ENCODE data around the gene ACP1.

The ACP1 gene

DNA sequence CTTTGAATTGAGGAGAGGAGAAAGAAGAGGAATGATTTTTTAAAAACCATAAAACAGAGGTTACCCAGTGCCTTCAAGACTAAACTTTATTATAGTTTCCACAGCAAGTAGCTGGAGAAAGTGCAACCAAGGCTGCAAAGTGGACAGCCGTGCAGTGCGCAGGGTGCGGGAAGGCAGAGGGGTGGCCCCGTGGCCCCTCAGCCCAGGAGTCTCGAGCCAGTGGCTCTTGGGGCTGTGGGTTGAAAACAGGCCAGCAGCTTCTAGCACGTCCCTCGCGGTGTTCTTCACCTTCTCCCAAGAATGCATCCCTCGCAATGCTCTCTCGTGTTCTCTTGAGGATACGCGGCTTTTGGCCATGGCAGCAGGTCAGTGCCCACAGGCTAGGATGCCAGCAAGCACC lies 51.6 kb downstream of the ACP1 start:
- TF ChIP-seq, protein P1, sequence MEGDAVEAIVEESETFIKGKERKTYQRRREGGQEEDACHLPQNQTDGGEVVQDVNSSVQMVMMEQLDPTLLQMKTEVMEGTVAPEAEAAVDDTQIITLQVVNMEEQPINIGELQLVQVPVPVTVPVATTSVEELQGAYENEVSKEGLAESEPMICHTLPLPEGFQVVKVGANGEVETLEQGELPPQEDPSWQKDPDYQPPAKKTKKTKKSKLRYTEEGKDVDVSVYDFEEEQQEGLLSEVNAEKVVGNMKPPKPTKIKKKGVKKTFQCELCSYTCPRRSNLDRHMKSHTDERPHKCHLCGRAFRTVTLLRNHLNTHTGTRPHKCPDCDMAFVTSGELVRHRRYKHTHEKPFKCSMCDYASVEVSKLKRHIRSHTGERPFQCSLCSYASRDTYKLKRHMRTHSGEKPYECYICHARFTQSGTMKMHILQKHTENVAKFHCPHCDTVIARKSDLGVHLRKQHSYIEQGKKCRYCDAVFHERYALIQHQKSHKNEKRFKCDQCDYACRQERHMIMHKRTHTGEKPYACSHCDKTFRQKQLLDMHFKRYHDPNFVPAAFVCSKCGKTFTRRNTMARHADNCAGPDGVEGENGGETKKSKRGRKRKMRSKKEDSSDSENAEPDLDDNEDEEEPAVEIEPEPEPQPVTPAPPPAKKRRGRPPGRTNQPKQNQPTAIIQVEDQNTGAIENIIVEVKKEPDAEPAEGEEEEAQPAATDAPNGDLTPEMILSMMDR (IDR thresholded peaks at IDR 0.05; ENCODE audit: control insufficient read depth, extremely low read depth, insufficient read depth): no peak
- no peak overlapping the region for H3K4me3 ChIP-seq (ENCODE audit: low read depth, low read length)
- no peak for DNase-seq (ENCODE audit: low read depth)

DNA sequence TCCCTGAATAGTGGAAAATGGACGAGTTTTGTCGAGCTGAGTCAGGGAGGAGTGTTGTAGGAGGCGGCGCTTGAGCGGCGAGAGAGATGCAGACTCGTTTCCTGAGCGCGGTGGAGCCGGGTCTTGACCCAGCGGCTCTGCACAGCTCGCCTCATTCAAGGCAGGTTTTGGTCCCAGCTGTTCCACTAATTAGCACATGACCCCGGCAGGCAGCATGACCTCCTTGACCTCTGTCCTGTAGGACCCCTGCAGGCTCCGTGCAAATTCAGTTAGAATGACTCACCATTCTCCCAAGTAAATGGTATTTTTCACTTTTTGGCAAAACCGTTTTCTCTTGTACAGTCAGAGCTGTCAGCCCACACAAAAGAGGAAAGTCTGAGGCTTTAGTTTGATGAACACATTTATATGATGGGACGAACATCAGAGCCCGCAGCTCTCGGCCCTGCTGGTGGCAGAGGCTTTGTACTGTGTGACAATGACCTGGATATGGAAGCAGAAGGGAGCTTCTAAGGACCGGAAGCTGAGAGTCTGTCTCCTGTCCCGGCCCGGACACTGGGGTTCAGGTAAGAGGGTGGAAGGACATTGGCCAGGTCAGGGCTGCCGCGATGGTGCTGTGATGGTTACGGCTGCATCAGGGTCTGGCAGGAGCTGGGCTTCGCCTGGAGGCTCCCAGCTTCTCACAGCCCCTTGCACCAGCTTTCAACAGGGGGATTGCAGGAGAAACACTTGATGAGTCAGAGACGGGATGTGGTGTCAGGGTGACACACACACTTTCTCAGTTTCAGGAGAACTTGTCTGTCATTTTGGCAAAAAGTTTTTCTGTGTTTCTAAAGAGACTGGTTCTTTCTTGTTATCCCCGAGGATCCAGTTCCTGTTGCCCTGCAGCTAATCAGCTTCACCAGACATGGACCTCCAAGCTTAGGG lies 53.0 kb downstream of the ACP1 start:
- no peak overlapping the region for H3K4me3 ChIP-seq (ENCODE audit: low read depth, low read length)
- TF ChIP-seq, protein P1 (IDR thresholded peaks at IDR 0.05; ENCODE audit: control insufficient read depth, extremely low read depth, insufficient read depth): no peak
- no peak for DNase-seq (ENCODE audit: low read depth)

DNA sequence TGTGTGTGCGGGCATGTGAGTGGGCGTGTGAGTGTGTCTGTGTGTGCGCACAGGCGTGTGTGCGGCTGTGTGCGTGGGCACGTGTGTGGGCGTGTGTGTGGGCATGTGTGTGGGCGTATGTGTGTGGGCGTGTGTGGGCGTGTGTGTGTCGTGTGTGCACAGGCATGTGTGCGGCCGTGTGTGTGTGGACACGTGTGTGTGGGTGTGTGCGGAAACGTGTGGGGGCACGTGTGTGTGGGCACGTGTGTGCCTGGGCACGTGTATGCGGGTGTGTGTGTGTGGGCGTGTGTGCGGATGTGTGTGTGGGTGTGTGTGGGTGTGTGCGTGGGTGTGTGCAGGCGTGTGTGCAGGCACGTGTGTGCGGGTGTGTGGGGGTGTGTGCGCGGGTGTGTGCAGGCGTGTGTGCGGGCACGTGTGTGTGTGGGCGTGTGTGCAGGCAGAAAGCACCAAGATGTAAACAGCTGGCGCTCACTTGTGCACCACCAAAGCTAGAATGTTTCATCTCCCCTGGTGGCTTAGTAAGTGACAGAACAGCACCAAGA lies 54.4 kb downstream of the ACP1 start:
- TF ChIP-seq, protein P1 (IDR thresholded peaks at IDR 0.05; ENCODE audit: control insufficient read depth, extremely low read depth, insufficient read depth): no peak
- no peak for DNase-seq (ENCODE audit: low read depth)
- no peak overlapping the region for H3K4me3 ChIP-seq (ENCODE audit: low read depth, low read length)

DNA sequence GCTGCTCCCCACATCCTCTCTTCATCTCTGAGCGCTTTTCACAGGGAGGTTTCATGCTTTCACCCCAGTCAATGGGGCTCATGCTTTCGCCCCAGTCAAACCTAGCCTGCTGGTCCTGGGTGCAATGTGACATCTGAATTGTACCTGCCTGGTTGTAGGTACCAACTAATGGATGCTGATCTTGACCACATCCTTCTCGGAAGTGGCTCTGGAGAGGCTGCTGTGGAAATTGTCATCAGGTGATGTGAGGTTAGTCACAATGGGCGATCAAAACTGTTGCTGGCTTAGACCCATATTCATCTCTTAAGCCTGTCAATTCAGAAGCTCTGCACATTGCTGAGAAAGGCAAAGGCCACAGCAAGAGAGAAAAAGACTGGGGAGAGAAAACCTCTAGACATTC lies 55.8 kb downstream of the ACP1 start:
- DNase-seq (ENCODE audit: low read depth): no peak
- H3K4me3 ChIP-seq (ENCODE audit: low read depth, low read length): no peak overlapping the region
- TF ChIP-seq, protein P1 (IDR thresholded peaks at IDR 0.05; ENCODE audit: control insufficient read depth, extremely low read depth, insufficient read depth): no peak

DNA sequence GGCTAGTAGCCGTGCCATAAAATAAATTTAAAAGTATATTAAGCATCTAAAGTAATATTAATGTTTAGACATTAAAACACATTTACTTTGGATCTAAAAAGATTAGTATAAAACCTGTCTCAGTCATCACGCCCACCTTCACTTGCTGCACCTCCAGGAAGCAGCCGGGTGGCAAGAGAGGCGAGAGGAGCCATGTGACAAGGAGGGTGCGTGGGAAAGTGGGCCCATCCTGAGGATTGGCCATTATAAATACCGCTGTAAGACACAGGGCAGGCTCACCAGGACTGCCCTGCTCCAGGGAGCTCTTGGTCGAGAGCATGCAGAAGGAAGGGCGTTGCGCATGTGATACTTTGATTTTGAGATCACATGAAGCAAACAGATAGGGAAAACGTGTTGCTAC lies 57.6 kb downstream of the ACP1 start:
- TF ChIP-seq, protein P1 (IDR thresholded peaks at IDR 0.05; ENCODE audit: control insufficient read depth, extremely low read depth, insufficient read depth): no peak
- H3K4me3 ChIP-seq (ENCODE audit: low read depth, low read length): no peak overlapping the region
- DNase-seq (ENCODE audit: low read depth): no peak

DNA sequence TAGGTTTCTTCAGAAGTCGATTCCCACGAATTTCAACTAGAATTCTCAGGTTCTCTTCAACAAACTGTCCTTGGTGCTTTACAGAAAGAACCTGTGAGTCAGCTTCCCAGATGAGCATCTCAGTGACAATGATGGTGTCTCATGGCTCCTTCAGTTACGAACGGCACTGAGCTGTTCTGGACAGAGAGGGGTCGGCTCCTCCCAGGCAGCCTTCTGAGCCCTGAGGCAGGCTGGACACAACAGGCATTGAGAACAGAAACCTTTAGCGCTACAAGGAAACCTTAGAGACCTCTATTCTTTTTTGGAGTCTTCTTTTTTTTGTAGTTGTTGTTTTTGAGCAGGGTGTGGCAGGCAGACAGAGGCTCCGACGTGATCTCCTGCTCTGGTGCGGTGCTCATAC lies 58.3 kb downstream of the ACP1 start:
- TF ChIP-seq, protein P1 (IDR thresholded peaks at IDR 0.05; ENCODE audit: control insufficient read depth, extremely low read depth, insufficient read depth): no peak

More for the DNA sequence above, 58.3 kb downstream of the ACP1 start:
- no peak overlapping the region for H3K4me3 ChIP-seq (ENCODE audit: low read depth, low read length)
- no peak for DNase-seq (ENCODE audit: low read depth)

All from LNCaP clone FGC (cell line).